Measurements from ENCODE around the gene ZNF598.

DNA sequence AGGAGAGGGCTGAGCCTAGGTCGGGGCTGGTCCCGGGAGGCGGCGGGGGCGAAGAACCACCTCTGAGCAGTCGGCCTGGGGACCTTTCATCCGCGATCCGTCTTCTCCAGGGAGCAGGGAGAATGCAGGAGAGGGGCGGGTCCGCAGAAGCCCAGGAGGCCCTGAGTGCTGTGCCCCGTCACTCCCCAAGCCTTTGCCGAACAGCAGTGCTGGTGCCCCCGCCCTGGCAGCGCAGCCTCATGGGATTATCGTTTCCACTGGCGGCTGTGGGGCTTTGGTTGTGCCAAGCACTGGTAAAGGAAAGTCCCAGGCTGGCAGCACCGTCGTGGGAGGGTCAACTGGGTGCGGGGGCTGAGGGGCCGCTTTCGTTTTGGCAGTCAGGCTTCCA, 37.1 kb downstream of the ZNF598 start:
- TF ChIP-seq, protein P1, sequence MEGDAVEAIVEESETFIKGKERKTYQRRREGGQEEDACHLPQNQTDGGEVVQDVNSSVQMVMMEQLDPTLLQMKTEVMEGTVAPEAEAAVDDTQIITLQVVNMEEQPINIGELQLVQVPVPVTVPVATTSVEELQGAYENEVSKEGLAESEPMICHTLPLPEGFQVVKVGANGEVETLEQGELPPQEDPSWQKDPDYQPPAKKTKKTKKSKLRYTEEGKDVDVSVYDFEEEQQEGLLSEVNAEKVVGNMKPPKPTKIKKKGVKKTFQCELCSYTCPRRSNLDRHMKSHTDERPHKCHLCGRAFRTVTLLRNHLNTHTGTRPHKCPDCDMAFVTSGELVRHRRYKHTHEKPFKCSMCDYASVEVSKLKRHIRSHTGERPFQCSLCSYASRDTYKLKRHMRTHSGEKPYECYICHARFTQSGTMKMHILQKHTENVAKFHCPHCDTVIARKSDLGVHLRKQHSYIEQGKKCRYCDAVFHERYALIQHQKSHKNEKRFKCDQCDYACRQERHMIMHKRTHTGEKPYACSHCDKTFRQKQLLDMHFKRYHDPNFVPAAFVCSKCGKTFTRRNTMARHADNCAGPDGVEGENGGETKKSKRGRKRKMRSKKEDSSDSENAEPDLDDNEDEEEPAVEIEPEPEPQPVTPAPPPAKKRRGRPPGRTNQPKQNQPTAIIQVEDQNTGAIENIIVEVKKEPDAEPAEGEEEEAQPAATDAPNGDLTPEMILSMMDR (IDR thresholded peaks at IDR 0.05), result no peak
- no peak for TF ChIP-seq POLR2A (IDR thresholded peaks at IDR 0.05)

Data from upper lobe of left lung (tissue), 4 donors.